ENCODE measurements around the gene LPCAT1. TPM values are rescaled to one million over a fixed set of nuclear protein-coding genes. Genes with fewer than 3 reads are reported as not detected.

LPCAT1 gene
- total RNA-seq, 1 experiment from 2014 or later, result 75.0 TPM

GRCh38 chr5:1508659-1509290 is 15.0 kb downstream of the LPCAT1 start:
- Histone ChIP-seq H3K27ac (ENCODE audit: low read depth, low read length) (no peak overlapping the region), H3K4me2 (ENCODE audit: low read length) (no peak overlapping the region), H2AFZ (ENCODE audit: low read depth, low read length, poor library complexity, severe bottlenecking) (no peak overlapping the region), H3K4me1 (ENCODE audit: control insufficient read depth in 1 of 2, insufficient read depth in 2 of 2, low read length in 2 of 2) (peaks cover 0 to 19% of the 10 kb centered on the region in 2 experiments; a peak in 2 of 4 replicates), H3K4me3 (replicated peaks in 1 of 2; ENCODE audit: low read depth in 1 of 2, low read length in 2 of 2) (no peak overlapping the region), H3K9me3 (ENCODE audit: control insufficient read depth in 1 of 2, insufficient read depth in 1 of 2, low read depth in 1 of 2, low read length in 2 of 2) (no peaks in the 10 kb centered on the region), H4K20me1 (ENCODE audit: insufficient read depth) (no peaks in the 10 kb centered on the region), H3K9me2 (ENCODE audit: insufficient read depth) (no peaks in the 10 kb centered on the region), H3K9ac (ENCODE audit: low read length) (no peak overlapping the region), H3K36me3 (ENCODE audit: control insufficient read depth in 1 of 2, insufficient read depth in 2 of 2, low read length in 2 of 2) (peaks cover 3 to 11% of the 10 kb centered on the region in 2 experiments; a peak in 3 of 4 replicates), H3K79me2 (ENCODE audit: insufficient read depth, low read length) (peaks cover 91% of the 10 kb centered on the region), H3K27me3 (ENCODE audit: insufficient read depth, low read length) (no peaks in the 10 kb centered on the region)
- ChIA-PET CTCF (no interaction called here), POLR2A (no interaction called here), RAD21 (ENCODE audit: low non-redundant PET in 1 of 2, low total read pairs in 2 of 2, uncharacterized antibody in 2 of 2, unreplicated experiment in 2 of 2) (no interaction called here)
- TF ChIP-seq SIN3A (IDR thresholded peaks at IDR 0.05; ENCODE audit: low read depth) (no peak), POLR2A (IDR thresholded peaks at IDR 0.05; ENCODE audit: borderline replicate concordance, extremely low read depth, insufficient read depth, insufficient read length) (no peak), REST (IDR thresholded peaks at IDR 0.05; ENCODE audit: low read depth) (no peak), EZH2phosphoT487 (IDR thresholded peaks at IDR 0.05; ENCODE audit: borderline replicate concordance) (no peak), SP1 (IDR thresholded peaks at IDR 0.05; ENCODE audit: low read depth) (no peak), EGR1 (IDR thresholded peaks at IDR 0.05; ENCODE audit: low read depth) (no peak), MAX (IDR thresholded peaks at IDR 0.05) (no peak), JUND (IDR thresholded peaks at IDR 0.05) (no peak), ZNF274 (IDR thresholded peaks at IDR 0.05; ENCODE audit: low read depth, low read length) (no peak), EZH2 (IDR thresholded peaks at IDR 0.05) (no peak), YY1 (IDR thresholded peaks at IDR 0.05; ENCODE audit: extremely low read depth, insufficient replicate concordance, low read depth, low read length) (no peak), TCF7L2 (IDR thresholded peaks at IDR 0.05; ENCODE audit: borderline replicate concordance, extremely low read depth, insufficient read depth, insufficient read length) (no peak), FOSL1 (IDR thresholded peaks at IDR 0.05; ENCODE audit: low read depth) (no peak), RAD21 (IDR thresholded peaks at IDR 0.05; ENCODE audit: low read depth) (no peak), ELF1 (IDR thresholded peaks at IDR 0.05; ENCODE audit: borderline replicate concordance, low read depth) (no peak), POLR2AphosphoS5 (IDR thresholded peaks at IDR 0.05; ENCODE audit: low read depth, low read length) (no peak)
- intact Hi-C loops (cut with micrococcal nuclease), result no loop called here
- ATAC-seq, result no peak
- BruUV-seq (replicated peaks), result no TSS peak
- DNase-seq (ENCODE audit: low read depth, low spot score), result no peak

All from HCT116 (cell line).